ENCODE measurements around the gene GPR176. TPM values are rescaled to one million over a fixed set of nuclear protein-coding genes. Genes with fewer than 3 reads are reported as not detected.

GPR176 gene
- total RNA-seq, 1 donor from 2014 or later: 21.1 TPM

DNA sequence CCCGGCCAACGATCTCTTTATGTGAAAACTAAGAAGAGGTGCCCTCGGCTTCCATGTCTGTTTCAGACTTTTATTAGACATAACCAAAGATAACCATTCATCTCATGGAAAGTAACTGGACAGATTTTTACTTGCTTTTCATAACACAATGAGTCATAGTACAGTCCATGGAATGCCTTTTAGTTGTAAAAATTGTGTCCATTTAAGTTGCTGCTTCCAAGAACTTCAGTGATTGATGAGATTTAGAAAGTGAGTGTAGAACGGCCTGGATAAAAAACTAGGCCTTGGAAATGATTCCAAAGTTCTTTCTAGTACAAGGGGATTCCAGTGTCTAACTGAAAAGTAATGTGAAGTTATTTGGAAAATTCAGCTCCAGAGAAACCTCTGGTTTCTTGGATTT, 24.7 kb upstream of the GPR176 start:
- H3K27me3 Mint-ChIP-seq (ENCODE audit: unreplicated experiment): no peaks in the 10 kb centered on the region
- no peaks in the 10 kb centered on the region for H3K9me3 Mint-ChIP-seq (ENCODE audit: unreplicated experiment)
- H3K4me3 Mint-ChIP-seq (ENCODE audit: unreplicated experiment): no peak overlapping the region
- TF ChIP-seq, protein P1, sequence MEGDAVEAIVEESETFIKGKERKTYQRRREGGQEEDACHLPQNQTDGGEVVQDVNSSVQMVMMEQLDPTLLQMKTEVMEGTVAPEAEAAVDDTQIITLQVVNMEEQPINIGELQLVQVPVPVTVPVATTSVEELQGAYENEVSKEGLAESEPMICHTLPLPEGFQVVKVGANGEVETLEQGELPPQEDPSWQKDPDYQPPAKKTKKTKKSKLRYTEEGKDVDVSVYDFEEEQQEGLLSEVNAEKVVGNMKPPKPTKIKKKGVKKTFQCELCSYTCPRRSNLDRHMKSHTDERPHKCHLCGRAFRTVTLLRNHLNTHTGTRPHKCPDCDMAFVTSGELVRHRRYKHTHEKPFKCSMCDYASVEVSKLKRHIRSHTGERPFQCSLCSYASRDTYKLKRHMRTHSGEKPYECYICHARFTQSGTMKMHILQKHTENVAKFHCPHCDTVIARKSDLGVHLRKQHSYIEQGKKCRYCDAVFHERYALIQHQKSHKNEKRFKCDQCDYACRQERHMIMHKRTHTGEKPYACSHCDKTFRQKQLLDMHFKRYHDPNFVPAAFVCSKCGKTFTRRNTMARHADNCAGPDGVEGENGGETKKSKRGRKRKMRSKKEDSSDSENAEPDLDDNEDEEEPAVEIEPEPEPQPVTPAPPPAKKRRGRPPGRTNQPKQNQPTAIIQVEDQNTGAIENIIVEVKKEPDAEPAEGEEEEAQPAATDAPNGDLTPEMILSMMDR (IDR thresholded peaks at IDR 0.05): no peak
- H3K4me1 Mint-ChIP-seq (ENCODE audit: unreplicated experiment): peaks cover 27% of the 10 kb centered on the region
- no peak for DNase-seq (ENCODE audit: extremely low spot score, unreplicated experiment)
- no peak overlapping the region for H3K27ac Mint-ChIP-seq (ENCODE audit: unreplicated experiment)
- H3K36me3 Mint-ChIP-seq (ENCODE audit: unreplicated experiment): peaks cover 51% of the 10 kb centered on the region

DNA sequence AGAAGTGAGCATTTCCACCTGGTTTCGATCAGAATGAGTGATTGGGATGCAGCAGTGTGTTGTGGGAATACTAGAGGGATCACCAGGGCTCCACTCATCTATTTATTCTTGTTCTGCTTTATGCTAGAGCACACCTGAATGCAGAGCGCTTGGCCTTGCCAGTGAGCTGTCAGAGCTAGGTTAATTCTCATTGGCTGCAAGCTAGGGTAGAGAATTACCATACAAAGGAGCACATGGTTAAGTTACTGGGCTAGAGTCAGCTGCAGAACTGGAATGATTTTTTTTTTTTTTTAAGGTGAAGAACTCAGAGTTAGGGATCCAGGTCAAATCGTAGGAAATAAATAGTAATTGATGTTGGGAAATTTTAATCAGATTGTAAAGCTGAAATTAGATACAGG, 22.7 kb upstream of the GPR176 start:
- DNase-seq (ENCODE audit: extremely low spot score, unreplicated experiment): no peak
- TF ChIP-seq, protein P1 (IDR thresholded peaks at IDR 0.05): no peak
- H3K4me1 Mint-ChIP-seq (ENCODE audit: unreplicated experiment): peaks cover 41% of the 10 kb centered on the region
- H3K9me3 Mint-ChIP-seq (ENCODE audit: unreplicated experiment): no peaks in the 10 kb centered on the region
- H3K4me3 Mint-ChIP-seq (ENCODE audit: unreplicated experiment): no peak overlapping the region
- no peaks in the 10 kb centered on the region for H3K27me3 Mint-ChIP-seq (ENCODE audit: unreplicated experiment)
- H3K36me3 Mint-ChIP-seq (ENCODE audit: unreplicated experiment): peaks cover 46% of the 10 kb centered on the region
- H3K27ac Mint-ChIP-seq (ENCODE audit: unreplicated experiment): peak overlapping the region; percentile 14

DNA sequence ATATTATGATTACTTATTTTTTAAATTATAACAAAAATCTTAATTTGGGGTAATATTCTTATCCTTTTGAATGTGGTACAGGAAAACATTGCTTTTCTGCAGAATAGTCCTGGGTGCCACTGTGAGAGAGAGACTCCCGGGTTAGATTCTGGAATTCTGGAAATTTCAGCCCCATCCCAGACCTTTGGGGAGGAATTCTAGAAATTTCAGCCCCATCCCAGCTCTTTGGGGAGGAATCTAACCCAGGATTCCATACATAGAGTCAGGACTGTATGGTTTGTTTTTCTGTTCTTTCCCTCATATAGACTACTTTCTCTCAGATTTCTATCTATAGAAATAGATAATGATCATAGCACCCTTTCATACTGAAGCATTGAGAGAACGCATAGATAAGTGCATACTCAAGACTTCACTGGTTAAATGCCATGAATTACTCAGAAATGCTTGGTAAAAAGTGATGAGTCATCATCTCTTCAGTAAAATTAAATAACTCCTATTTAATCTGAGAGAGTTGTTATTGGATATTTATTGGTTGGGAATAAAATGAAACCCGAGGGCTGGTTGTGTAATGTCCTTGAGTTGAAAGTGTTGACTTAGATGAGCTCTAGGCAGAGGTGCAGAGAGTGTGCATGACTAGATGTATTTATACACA, 22.2 kb upstream of the GPR176 start:
- no peaks in the 10 kb centered on the region for H3K27me3 Mint-ChIP-seq (ENCODE audit: unreplicated experiment)
- TF ChIP-seq, protein P1 (IDR thresholded peaks at IDR 0.05): no peak
- no peak overlapping the region for H3K4me3 Mint-ChIP-seq (ENCODE audit: unreplicated experiment)
- H3K9me3 Mint-ChIP-seq (ENCODE audit: unreplicated experiment): no peaks in the 10 kb centered on the region
- peaks cover 47% of the 10 kb centered on the region for H3K4me1 Mint-ChIP-seq (ENCODE audit: unreplicated experiment)
- peaks cover 46% of the 10 kb centered on the region for H3K36me3 Mint-ChIP-seq (ENCODE audit: unreplicated experiment)
- H3K27ac Mint-ChIP-seq (ENCODE audit: unreplicated experiment): peak overlapping the region; percentile 14
- DNase-seq (ENCODE audit: extremely low spot score, unreplicated experiment): no peak

DNA sequence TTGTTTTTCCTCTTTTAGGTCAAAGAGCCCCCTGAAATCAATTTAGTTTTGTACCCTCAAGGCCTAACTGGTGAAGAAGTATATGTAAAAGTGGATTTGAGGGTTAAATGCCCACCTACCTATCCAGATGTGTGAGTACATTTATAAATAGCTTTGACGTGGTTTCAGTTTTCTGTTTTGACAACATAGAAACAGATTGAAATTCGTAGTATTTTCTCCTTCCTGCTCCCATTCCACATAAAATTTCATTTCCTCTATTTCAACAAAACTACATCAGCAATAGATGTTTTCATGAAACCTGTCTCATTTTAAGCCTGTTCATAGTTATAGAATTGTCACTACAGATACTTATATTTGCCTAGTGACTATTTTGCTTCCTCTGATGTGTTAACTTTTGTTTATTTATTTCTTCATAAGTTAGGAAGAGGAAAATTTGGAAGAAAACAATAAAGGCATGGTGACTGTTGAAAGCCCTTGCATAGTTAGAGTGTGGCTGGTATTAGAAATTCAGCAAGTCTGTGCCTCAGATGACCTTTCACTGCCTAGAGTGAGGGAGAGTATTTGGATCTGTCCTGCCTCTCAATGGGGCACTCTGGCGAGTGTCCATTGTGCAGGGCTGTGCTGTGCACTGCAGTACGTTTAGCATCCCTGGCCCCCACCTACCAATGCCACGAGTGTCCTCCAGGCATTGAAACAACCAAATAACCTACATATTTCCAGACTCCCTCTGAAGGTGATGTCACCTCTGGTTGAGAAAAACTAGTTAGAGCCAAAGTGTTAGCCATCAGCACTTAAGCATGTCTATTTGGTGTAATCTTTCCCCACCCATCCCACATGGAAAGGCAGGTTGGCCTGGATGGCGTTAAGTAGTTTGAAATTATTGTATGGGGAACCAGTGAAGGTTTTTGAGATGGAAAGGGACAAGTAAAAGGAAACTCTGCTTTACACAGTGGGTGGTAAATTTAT, 19.7 kb upstream of the GPR176 start:
- TF ChIP-seq, protein P1 (IDR thresholded peaks at IDR 0.05): no peak
- H3K9me3 Mint-ChIP-seq (ENCODE audit: unreplicated experiment): no peaks in the 10 kb centered on the region
- peak overlapping the region; percentile 56 for H3K27ac Mint-ChIP-seq (ENCODE audit: unreplicated experiment)
- no peaks in the 10 kb centered on the region for H3K27me3 Mint-ChIP-seq (ENCODE audit: unreplicated experiment)
- no peak overlapping the region for H3K4me3 Mint-ChIP-seq (ENCODE audit: unreplicated experiment)
- H3K4me1 Mint-ChIP-seq (ENCODE audit: unreplicated experiment): peaks cover 64% of the 10 kb centered on the region
- H3K36me3 Mint-ChIP-seq (ENCODE audit: unreplicated experiment): peaks cover 33% of the 10 kb centered on the region
- DNase-seq (ENCODE audit: extremely low spot score, unreplicated experiment): no peak

DNA sequence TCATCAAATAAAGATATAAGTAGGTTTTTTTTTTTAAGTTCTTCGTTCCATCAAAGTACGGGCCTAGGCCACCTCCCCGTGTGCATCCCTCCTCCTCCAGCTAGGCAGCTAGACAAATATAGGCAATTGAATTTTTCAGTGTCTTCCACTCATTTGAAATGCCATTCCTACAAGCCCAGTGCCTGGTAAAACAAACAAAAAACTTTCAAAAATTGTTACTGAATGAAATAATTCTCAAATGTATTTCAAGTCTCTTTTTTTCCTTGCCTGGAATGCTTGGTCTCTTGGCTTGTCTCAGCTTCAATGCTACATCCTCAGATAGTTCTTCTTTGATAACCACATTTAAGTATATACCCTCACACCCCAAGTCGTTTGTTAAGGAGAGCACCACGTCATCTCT, 17.6 kb upstream of the GPR176 start:
- no peaks in the 10 kb centered on the region for H3K9me3 Mint-ChIP-seq (ENCODE audit: unreplicated experiment)
- no peak for DNase-seq (ENCODE audit: extremely low spot score, unreplicated experiment)
- H3K27me3 Mint-ChIP-seq (ENCODE audit: unreplicated experiment): no peaks in the 10 kb centered on the region
- H3K27ac Mint-ChIP-seq (ENCODE audit: unreplicated experiment): peak overlapping the region; percentile 62
- TF ChIP-seq, protein P1 (IDR thresholded peaks at IDR 0.05): no peak
- peaks cover 16% of the 10 kb centered on the region for H3K36me3 Mint-ChIP-seq (ENCODE audit: unreplicated experiment)
- peak overlapping the region; percentile 4 for H3K4me3 Mint-ChIP-seq (ENCODE audit: unreplicated experiment)
- peaks cover 76% of the 10 kb centered on the region for H3K4me1 Mint-ChIP-seq (ENCODE audit: unreplicated experiment)
